ENCODE measurements around the gene CYP3A4.
"Not testable (repeated sequence)": the region's sequence is repeated elsewhere in the genome, so short reads cannot be mapped to it uniquely, and the experiment has no call there.

The CYP3A4 gene

DNA sequence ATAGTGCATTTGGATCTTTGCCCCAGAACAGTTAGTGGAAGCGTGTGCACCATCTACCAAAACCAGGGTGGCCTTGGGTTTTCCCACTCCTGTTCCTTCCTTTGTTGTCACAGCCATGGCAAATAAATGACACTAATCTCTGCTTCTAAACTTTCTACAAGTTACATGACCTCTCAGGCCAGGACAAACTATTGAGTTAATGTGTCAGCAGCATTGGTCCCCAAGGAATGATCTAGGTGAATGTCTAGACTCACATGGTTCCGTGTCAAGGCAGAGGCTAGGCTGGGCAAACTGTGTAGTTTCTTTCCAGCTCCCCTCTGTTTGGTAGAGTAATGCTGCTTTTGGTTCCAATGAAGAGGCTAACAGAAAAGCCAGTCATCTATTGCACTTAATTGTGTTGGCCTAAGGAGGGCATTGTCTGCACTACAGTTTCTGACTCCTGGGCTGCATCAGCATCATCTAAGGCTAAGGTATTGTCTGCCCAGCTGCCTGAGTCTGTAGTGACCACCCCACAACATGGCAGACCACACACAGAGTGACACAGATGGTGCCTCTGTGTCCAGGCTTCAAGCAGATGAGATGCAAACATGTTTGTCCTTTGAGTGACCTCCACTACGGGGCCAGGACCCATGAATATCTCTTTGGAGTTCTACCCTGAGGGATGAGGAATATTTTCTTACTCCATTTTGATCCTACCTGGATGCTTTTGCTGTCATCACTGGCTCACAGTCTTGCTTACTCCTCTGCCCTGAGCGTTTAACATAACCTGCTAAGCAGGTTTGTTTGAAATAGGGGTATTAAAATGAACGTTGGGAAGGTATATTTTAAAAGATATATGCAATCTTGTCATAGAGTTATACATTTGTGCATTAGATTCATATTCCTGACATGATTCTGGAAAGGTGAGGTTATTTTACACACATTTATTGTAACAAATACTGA lies 1.7 kb downstream of the CYP3A4 start:
- DNase-seq = peak in 1 of 2 experiments; percentile 8
- TF ChIP-seq GATA1 (IDR thresholded peaks at IDR 0.05; ENCODE audit: low read depth, low read length) (no peak), POLR2A (IDR thresholded peaks at IDR 0.05; ENCODE audit: low read length) (no peak)

DNA sequence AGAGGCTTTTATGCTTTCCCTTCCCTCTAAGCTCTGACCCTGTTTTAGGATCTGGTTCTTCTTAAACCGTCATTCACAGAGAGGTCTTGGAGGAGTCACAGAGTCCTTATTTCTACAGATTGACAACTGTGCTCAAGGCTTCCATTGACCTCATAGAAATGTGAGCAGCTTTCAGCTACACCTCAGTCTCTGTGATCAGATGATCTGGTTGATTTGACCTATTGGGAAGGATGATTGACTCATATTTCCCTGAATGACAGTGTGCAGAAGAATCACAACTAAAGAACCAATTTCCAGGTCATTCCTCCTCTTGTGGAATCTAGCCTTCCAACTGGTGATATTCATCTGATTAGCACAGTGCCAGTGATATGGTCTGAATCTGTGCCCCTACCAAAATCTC lies 3.4 kb downstream of the CYP3A4 start:
- no peak for DNase-seq
- no peak for TF ChIP-seq GATA1 (IDR thresholded peaks at IDR 0.05; ENCODE audit: low read depth, low read length)
- no peak for TF ChIP-seq POLR2A (IDR thresholded peaks at IDR 0.05; ENCODE audit: low read length)

DNA sequence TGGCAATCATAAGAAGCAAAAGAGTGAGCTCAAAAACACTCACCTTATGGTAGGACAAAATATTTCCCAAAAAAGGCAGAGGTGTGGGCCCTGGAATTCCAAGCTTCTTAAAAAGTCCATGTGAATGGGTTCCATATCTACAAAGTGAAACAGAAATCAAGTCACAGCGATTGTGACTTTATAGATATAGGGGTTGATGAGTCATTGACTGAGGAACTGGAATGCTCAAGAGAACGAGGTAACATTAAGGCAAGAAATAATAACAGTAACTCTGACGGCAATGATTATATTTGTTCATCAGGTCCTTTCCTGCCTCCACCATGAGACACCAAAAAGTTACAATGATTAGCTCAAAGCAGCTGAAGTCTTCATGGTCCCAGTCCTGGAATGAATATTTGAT lies 4.0 kb downstream of the CYP3A4 start:
- DNase-seq = no peak
- TF ChIP-seq POLR2A (IDR thresholded peaks at IDR 0.05; ENCODE audit: low read length) (no peak), GATA1 (IDR thresholded peaks at IDR 0.05; ENCODE audit: low read depth, low read length) (no peak)

DNA sequence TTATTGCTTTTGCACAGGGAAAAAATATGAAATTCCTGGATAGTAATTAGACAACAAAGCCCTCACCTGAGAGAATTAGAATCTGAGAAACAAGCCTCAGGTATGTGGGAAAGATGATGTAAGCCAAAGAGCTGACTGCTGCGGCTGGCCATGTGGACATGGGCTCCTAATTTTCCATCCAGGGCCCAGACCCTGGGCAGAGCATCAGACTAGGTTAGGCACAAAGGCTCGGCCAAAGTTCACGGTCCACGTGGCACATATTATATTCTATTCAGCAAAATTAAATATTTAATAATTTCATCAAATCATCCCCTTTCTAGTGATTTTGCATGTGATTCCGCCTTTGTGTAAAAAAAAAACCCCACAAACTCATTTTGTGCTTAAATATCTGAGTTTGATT lies 5.1 kb downstream of the CYP3A4 start:
- no peak for TF ChIP-seq GATA1 (IDR thresholded peaks at IDR 0.05; ENCODE audit: low read depth, low read length)
- no peak for DNase-seq

DNA sequence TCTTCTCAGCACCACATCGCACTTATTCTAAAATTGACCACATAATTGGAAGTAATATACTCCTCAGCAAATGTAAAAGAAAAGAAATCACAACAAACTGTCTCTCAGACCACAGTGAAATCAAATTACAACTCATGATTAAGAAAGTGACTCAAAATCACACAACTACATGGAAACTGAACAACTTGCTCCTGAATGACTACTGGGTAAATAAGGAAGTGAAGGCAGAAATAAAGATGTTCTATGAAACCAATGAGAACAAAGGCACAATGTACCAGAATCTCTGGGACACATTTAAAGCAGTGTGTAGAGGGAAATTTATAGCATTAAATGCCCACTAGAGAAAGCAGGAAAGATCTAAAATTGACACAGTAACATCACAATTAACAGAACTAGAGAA lies 10.6 kb downstream of the CYP3A4 start:
- not testable (repeated sequence) for DNase-seq

DNA sequence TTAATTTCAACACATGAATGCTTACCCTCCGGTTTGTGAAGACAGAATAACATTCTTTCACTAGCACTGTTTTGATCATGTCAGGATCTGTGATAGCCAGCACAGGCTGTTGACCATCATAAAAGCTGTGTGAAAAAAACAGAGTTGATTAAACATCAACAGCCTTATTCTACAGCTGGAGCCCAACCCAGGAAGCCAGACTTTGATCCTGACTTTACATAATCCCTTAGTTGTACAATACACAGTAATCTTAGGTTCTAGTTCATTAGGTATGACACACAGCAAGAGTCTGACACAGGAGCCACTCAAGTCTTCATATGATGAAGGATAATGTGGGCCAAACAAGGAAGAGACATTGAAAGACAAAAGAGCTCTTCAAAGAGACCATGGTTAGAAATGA lies 11.4 kb downstream of the CYP3A4 start:
- no peak for DNase-seq
- no peak for TF ChIP-seq GATA1 (IDR thresholded peaks at IDR 0.05; ENCODE audit: low read depth, low read length)
- TF ChIP-seq POLR2A (IDR thresholded peaks at IDR 0.05; ENCODE audit: low read length) = no peak

DNA sequence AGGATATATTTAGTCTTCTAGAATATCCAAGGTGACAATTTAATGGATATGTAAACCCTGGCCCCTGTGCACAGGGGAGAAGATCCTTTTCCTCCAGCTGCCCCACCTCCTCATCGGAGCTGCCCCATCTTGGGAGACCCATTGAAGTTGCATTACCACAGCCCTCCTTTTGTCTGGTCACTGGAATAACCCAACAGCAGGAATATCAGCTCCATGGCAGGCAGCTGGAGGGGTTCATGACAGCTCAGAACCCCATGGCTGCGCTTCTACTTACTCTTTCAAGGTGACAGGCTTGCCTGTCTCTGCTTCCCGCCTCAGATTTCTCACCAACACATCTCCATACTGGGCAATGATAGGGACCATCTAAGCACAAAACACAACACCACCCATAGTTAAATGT lies 14.5 kb downstream of the CYP3A4 start:
- not testable (repeated sequence) for DNase-seq

DNA sequence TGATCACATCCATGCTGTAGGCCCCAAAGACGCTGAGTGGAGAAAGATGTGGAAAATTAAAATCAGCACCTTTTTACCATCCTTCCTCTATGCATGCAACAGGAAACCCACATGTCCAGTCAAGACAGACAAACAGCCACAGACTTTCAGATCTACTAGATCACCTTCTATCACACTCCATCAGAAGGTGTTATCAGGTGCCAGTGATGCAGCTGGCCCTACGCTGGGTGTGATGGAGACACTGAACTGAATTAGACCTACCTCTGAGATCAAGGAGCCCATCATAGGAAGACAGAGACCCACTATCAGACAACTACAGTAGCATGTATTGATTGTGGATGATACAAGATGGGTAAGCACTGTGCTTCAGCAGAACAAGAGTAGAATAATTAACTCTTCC lies 15.5 kb downstream of the CYP3A4 start:
- TF ChIP-seq GATA1 (IDR thresholded peaks at IDR 0.05; ENCODE audit: low read depth, low read length) (no peak), POLR2A (IDR thresholded peaks at IDR 0.05; ENCODE audit: low read length) (no peak)
- no peak for DNase-seq

DNA sequence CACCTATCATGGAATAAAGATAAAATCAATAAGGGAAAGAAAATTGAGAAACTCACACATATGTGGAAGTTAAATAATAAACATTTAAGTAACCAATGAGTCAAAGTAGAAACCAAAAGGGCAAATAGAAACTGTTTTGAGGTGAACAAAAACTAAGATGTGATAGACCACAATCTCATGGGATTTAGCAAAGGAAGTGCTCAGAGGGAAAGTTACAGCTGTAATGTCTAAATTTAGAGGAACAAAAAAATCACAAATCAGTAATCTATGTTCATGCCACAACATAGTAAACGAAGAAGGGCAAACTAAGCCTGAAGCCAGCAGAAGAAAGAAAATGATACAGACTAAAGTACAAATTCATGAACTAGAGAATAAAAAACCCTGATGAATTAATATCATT lies 16.3 kb downstream of the CYP3A4 start:
- DNase-seq = no peak
- no peak for TF ChIP-seq POLR2A (IDR thresholded peaks at IDR 0.05; ENCODE audit: low read length)
- TF ChIP-seq GATA1 (IDR thresholded peaks at IDR 0.05; ENCODE audit: low read depth, low read length) = no peak

DNA sequence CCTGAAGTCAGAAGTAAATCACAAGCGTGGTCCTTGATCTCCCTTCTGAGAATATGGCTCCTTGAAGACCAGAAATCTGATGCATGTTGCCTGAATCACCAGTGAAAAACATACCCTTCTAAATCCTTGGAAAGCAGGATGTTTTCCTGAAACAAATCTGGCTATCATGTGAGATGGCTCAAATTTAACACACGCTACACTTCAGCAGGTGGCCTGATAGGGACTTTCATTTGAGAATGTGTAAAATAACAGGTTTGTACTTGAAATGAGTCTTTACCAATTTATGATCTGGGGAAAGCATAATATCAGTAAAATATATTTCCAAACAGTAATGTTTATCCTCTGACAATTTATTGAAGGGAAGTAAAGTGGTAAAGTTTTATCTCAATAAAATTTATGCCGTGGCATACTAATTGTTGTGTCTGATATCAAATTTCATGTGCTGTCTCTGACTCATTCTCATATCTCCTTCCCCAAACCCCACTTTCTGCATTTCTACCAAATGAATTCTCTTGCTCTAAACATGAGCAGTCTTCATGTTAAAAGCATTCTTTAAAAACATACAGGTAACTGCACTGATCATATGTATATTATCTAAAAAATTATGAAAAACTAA lies 17.4 kb downstream of the CYP3A4 start:
- TF ChIP-seq GATA1 (IDR thresholded peaks at IDR 0.05; ENCODE audit: low read depth, low read length) (no peak), POLR2A (IDR thresholded peaks at IDR 0.05; ENCODE audit: low read length) (no peak)
- no peak for DNase-seq

DNA sequence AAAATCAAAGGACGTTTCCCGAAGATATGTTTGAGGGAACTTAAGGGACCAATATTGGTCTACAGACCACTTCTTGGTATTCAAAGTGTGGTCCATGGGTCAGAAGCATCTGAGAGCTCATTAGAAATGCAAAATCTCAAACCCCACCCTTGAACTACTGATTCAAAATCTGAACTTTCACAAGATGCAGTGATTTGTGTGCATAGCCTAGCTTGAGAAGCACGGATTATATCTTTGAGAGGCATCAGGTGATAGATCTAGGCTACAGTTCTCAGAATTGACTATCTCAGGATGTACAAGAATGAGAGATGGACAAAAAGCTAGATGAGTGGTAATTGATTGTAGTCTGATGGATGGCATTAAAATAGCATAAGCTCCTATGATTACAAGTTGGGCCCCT lies 19.5 kb downstream of the CYP3A4 start:
- no peak for TF ChIP-seq GATA1 (IDR thresholded peaks at IDR 0.05; ENCODE audit: low read depth, low read length)
- no peak for TF ChIP-seq POLR2A (IDR thresholded peaks at IDR 0.05; ENCODE audit: low read length)
- no peak for DNase-seq

DNA sequence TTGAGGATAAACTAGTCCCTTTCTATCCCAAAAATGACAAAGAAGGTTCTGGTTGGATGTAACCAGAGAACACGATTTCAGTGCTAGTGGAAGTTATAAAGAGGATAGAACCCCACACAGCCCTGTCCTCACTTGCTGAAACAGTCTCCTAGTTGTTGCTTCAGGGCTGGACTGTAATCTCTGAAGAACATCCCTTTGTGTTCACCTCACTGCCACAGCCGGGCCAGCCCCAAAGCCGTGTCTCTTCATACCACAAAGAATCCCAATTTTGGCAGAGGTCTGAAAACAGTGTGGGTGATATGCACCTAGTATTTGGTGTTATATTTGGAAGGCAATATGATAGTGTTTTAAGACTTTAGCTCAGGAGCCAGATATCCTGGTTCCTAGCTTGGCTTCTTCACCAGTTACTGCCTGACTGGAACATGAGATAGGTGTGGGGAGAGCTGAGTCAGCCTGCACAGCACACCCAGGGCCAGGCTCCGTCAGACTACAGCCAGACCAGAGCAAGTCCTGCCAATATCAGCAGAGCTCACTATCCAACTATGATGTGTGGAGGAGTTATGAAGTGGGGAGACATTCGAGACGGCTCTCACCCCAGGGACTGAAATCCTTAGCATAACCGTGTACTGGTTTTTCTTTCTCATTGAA lies 21.2 kb downstream of the CYP3A4 start:
- DNase-seq = peak; percentile 42 to 55
- TF ChIP-seq GATA1 (IDR thresholded peaks at IDR 0.05; ENCODE audit: low read depth, low read length) (no peak), POLR2A (IDR thresholded peaks at IDR 0.05; ENCODE audit: low read length) (no peak)

DNA sequence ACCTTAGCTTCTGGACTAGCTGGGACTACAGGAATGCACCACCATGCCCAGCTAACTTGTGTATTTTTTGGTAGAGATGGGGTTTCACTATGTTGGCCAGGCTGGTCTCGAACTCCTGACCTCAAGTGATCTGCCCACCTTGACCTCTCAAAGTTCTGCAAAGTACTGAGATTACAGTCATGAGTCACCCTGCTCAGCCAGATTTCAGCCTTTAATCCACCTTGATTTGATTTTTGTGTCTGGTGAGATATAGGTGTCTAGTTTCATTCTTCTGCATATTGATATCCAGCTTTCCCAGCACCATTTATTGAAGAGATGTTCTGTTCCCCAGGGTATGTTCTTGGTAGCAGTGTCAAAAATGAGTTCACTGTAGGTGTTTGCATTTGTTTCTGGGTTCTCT lies 28.9 kb downstream of the CYP3A4 start:
- DNase-seq = no peak
- no peak for TF ChIP-seq POLR2A (IDR thresholded peaks at IDR 0.05; ENCODE audit: low read length)
- TF ChIP-seq GATA1 (IDR thresholded peaks at IDR 0.05; ENCODE audit: low read depth, low read length) = no peak

DNA sequence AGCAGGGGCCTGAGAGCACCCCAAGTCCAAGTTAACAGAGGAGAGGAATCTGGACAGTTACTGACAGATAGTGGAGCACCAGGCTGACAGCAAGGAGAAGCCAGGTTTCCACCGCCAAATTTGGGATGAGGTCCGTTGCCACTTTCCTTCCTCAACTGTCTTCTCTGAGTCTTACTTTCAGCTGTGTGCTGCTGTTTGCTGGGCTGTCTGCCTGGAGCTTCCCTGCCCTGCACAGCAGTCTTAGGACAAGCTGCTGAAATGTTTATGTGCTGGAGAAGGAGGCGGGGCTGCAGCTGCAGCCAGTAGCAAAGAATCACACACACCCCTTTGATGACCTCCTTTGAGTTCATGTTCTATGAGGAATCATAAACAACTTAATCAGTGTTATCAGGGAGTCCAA lies 31.6 kb downstream of the CYP3A4 start:
- DNase-seq = peak in 1 of 2 experiments; percentile 21
- TF ChIP-seq GATA1 (IDR thresholded peaks at IDR 0.05; ENCODE audit: low read depth, low read length) (no peak), POLR2A (IDR thresholded peaks at IDR 0.05; ENCODE audit: low read length) (no peak)

DNA sequence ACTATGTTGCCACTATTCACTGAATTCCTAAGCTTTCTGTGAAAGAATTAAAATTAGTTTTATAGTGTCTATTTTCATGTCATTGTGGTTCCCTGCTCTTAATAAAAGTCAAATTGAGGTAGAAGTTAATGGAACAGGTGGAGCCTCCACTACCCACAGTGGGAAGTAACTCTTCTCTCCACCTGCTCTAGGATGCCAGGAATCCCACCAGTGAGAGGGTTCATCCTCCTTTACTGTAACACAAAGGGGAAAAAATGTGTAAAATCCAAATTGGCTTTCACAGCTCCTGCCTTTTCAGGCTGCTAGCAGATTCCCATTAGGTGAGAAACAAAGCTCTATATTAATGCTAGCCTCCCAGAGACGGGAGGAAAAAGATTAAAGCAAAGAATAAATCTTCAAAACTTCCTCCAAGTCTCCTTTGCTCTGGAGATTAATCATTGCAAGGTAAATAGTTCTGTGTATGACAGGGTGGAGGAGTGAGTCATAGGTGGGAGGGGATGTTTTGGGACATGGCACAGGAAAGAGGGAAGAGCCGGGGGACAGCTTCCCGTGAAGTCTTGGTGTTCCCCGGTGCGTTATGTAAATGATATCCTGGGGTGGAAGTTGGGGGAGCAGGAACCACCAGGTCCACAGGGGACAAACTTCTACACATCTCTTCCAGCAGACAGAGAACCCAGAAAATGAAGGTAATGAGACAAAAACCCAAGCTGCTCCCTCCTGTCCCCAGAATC lies 32.5 kb downstream of the CYP3A4 start:
- DNase-seq = peak in 1 of 2 experiments; percentile 15

Data from erythroblast (primary cell).